ENCODE measurements around the gene TESMIN. TPM values are rescaled to one million over a fixed set of nuclear protein-coding genes. Genes with fewer than 3 reads are reported as not detected.

Gene TESMIN
- total RNA-seq, 1 experiment from 2014 or later = 24.8 TPM

GRCh38 chr11:68664906-68665305, 86.4 kb downstream of the TESMIN start:
- ChIA-PET CTCF (no interaction called here), RAD21 (ENCODE audit: low non-redundant PET in 1 of 2, low total read pairs in 2 of 2, uncharacterized antibody in 2 of 2, unreplicated experiment in 2 of 2) (no interaction called here), POLR2A (no interaction called here)
- Histone ChIP-seq H3K36me3 (ENCODE audit: control insufficient read depth in 1 of 2, insufficient read depth in 2 of 2, low read length in 2 of 2) (no peaks in the 10 kb centered on the region), H3K9ac (ENCODE audit: low read length) (no peak overlapping the region), H4K20me1 (ENCODE audit: insufficient read depth) (no peaks in the 10 kb centered on the region), H3K27me3 (ENCODE audit: insufficient read depth, low read length) (no peaks in the 10 kb centered on the region; the same call in 1 of the 2 replicates), H3K79me2 (ENCODE audit: insufficient read depth, low read length) (no peaks in the 10 kb centered on the region), H2AFZ (ENCODE audit: low read depth, low read length, poor library complexity, severe bottlenecking) (no peak overlapping the region), H3K4me3 (replicated peaks in 1 of 2; ENCODE audit: low read depth in 1 of 2, low read length in 2 of 2) (no peak overlapping the region), H3K4me1 (ENCODE audit: control insufficient read depth in 1 of 2, insufficient read depth in 2 of 2, low read length in 2 of 2) (no peaks in the 10 kb centered on the region), H3K27ac (ENCODE audit: low read depth, low read length) (no peak overlapping the region), H3K9me2 (ENCODE audit: insufficient read depth) (no peaks in the 10 kb centered on the region), H3K9me3 (ENCODE audit: control insufficient read depth in 1 of 2, insufficient read depth in 1 of 2, low read depth in 1 of 2, low read length in 2 of 2) (no peaks in the 10 kb centered on the region), H3K4me2 (ENCODE audit: low read length) (no peak overlapping the region)
- no TSS peak for BruUV-seq (replicated peaks)
- intact Hi-C loops (cut with micrococcal nuclease) = no loop called here
- DNase-seq (ENCODE audit: low read depth, low spot score) (no peak), ATAC-seq (no peak)
- TF ChIP-seq, protein P1, sequence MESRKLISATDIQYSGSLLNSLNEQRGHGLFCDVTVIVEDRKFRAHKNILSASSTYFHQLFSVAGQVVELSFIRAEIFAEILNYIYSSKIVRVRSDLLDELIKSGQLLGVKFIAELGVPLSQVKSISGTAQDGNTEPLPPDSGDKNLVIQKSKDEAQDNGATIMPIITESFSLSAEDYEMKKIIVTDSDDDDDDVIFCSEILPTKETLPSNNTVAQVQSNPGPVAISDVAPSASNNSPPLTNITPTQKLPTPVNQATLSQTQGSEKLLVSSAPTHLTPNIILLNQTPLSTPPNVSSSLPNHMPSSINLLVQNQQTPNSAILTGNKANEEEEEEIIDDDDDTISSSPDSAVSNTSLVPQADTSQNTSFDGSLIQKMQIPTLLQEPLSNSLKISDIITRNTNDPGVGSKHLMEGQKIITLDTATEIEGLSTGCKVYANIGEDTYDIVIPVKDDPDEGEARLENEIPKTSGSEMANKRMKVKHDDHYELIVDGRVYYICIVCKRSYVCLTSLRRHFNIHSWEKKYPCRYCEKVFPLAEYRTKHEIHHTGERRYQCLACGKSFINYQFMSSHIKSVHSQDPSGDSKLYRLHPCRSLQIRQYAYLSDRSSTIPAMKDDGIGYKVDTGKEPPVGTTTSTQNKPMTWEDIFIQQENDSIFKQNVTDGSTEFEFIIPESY (IDR thresholded peaks at IDR 0.05; ENCODE audit: extremely low read depth, insufficient replicate concordance, low read length) = no peak
- no peak for TF ChIP-seq CBX3 (IDR thresholded peaks at IDR 0.05; ENCODE audit: low read depth)
- TF ChIP-seq, protein P2, sequence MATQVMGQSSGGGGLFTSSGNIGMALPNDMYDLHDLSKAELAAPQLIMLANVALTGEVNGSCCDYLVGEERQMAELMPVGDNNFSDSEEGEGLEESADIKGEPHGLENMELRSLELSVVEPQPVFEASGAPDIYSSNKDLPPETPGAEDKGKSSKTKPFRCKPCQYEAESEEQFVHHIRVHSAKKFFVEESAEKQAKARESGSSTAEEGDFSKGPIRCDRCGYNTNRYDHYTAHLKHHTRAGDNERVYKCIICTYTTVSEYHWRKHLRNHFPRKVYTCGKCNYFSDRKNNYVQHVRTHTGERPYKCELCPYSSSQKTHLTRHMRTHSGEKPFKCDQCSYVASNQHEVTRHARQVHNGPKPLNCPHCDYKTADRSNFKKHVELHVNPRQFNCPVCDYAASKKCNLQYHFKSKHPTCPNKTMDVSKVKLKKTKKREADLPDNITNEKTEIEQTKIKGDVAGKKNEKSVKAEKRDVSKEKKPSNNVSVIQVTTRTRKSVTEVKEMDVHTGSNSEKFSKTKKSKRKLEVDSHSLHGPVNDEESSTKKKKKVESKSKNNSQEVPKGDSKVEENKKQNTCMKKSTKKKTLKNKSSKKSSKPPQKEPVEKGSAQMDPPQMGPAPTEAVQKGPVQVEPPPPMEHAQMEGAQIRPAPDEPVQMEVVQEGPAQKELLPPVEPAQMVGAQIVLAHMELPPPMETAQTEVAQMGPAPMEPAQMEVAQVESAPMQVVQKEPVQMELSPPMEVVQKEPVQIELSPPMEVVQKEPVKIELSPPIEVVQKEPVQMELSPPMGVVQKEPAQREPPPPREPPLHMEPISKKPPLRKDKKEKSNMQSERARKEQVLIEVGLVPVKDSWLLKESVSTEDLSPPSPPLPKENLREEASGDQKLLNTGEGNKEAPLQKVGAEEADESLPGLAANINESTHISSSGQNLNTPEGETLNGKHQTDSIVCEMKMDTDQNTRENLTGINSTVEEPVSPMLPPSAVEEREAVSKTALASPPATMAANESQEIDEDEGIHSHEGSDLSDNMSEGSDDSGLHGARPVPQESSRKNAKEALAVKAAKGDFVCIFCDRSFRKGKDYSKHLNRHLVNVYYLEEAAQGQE (IDR thresholded peaks at IDR 0.05; ENCODE audit: low read depth) = no peak
- no peak for TF ChIP-seq SP1 (IDR thresholded peaks at IDR 0.05; ENCODE audit: low read depth)
- TF ChIP-seq EZH2 (IDR thresholded peaks at IDR 0.05) = no peak
- no peak for TF ChIP-seq POLR2AphosphoS5 (IDR thresholded peaks at IDR 0.05; ENCODE audit: low read depth, low read length)
- no peak for TF ChIP-seq EGR1 (IDR thresholded peaks at IDR 0.05; ENCODE audit: low read depth)
- TF ChIP-seq, protein P3, sequence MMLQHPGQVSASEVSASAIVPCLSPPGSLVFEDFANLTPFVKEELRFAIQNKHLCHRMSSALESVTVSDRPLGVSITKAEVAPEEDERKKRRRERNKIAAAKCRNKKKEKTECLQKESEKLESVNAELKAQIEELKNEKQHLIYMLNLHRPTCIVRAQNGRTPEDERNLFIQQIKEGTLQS (IDR thresholded peaks at IDR 0.05) = no peak
- TF ChIP-seq CEBPB (IDR thresholded peaks at IDR 0.05; ENCODE audit: low read depth) = no peak
- TF ChIP-seq TCF7L2 (IDR thresholded peaks at IDR 0.05; ENCODE audit: borderline replicate concordance, extremely low read depth, insufficient read depth, insufficient read length) = no peak
- no peak for TF ChIP-seq JUND (IDR thresholded peaks at IDR 0.05)
- TF ChIP-seq RAD21 (IDR thresholded peaks at IDR 0.05; ENCODE audit: low read depth) = no peak
- TF ChIP-seq FOSL1 (IDR thresholded peaks at IDR 0.05; ENCODE audit: low read depth) = no peak
- no peak for TF ChIP-seq ZNF274 (IDR thresholded peaks at IDR 0.05; ENCODE audit: low read depth, low read length)
